ENCODE data around the gene SNX13.
"Not testable (repeated sequence)": the region's sequence is repeated elsewhere in the genome, so short reads cannot be mapped to it uniquely, and the experiment has no call there.

SNX13 gene

GRCh38 chr7:17913250-17913649 lies 27.0 kb downstream of the SNX13 start:
- DNase-seq (ENCODE audit: low read depth, low spot score): no peak

- DNase-seq (ENCODE audit: low read depth, low spot score): no peak
Measured at GRCh38 chr7:17912536-17913235, 27.6 kb downstream of the SNX13 start.

GRCh38 chr7:17912050-17912449 lies 28.2 kb downstream of the SNX13 start:
- no peak for DNase-seq (ENCODE audit: low read depth, low spot score)

GRCh38 chr7:17910377-17910776 lies 29.9 kb downstream of the SNX13 start:
- DNase-seq (ENCODE audit: low read depth, low spot score): no peak

GRCh38 chr7:17909310-17909709 lies 31.0 kb downstream of the SNX13 start:
- not testable (repeated sequence) for DNase-seq (ENCODE audit: low read depth, low spot score)

GRCh38 chr7:17907014-17907413 lies 33.3 kb downstream of the SNX13 start:
- no peak for DNase-seq (ENCODE audit: low read depth, low spot score)

GRCh38 chr7:17903337-17903736 lies 37.0 kb downstream of the SNX13 start:
- DNase-seq (ENCODE audit: low read depth, low spot score): no peak

- DNase-seq (ENCODE audit: low read depth, low spot score): no peak
Measured at GRCh38 chr7:17902599-17902998, 37.7 kb downstream of the SNX13 start.

- no peak for DNase-seq (ENCODE audit: low read depth, low spot score)
Measured at GRCh38 chr7:17900464-17900863, 39.8 kb downstream of the SNX13 start.

- no peak for DNase-seq (ENCODE audit: low read depth, low spot score)
Measured at GRCh38 chr7:17898111-17898510, 42.2 kb downstream of the SNX13 start.

- DNase-seq (ENCODE audit: low read depth, low spot score): no peak
Measured at GRCh38 chr7:17887286-17887685, 53.0 kb downstream of the SNX13 start.

- no peak for DNase-seq (ENCODE audit: low read depth, low spot score)
Measured at GRCh38 chr7:17882685-17883084, 57.6 kb downstream of the SNX13 start.

- no peak for DNase-seq (ENCODE audit: low read depth, low spot score)
Measured at GRCh38 chr7:17879075-17879661, 61.1 kb downstream of the SNX13 start.

GRCh38 chr7:17878627-17879026 lies 61.7 kb downstream of the SNX13 start:
- DNase-seq (ENCODE audit: low read depth, low spot score): no peak

GRCh38 chr7:17871815-17872533 lies 68.3 kb downstream of the SNX13 start:
- DNase-seq (ENCODE audit: low read depth, low spot score): no peak

- no peak for DNase-seq (ENCODE audit: low read depth, low spot score)
Measured at GRCh38 chr7:17870406-17870805, 69.9 kb downstream of the SNX13 start.

GRCh38 chr7:17863809-17864143 lies 76.5 kb downstream of the SNX13 start:
- no peak for DNase-seq (ENCODE audit: low read depth, low spot score)

GRCh38 chr7:17863095-17863808 lies 77.0 kb downstream of the SNX13 start:
- no peak for DNase-seq (ENCODE audit: low read depth, low spot score)

- no peak for DNase-seq (ENCODE audit: low read depth, low spot score)
Measured at GRCh38 chr7:17856251-17856650, 84.0 kb downstream of the SNX13 start.

- no peak for DNase-seq (ENCODE audit: low read depth, low spot score)
Measured at GRCh38 chr7:17855202-17855601, 85.1 kb downstream of the SNX13 start.

- DNase-seq (ENCODE audit: low read depth, low spot score): no peak
Measured at GRCh38 chr7:17854261-17855047, 85.8 kb downstream of the SNX13 start.

GRCh38 chr7:17852361-17852760 lies 87.9 kb downstream of the SNX13 start:
- no peak for DNase-seq (ENCODE audit: low read depth, low spot score)

Data from brain pericyte (primary cell).